Measurements from ENCODE around the gene MAPK12. TPM values are rescaled to one million over a fixed set of nuclear protein-coding genes. Genes with fewer than 3 reads are reported as not detected.

The MAPK12 gene
- total and polyA plus RNA-seq, 2 donors (not counting 3 experiments of a cell fraction or from before 2014, with no cell fraction given): 72.3 to 86.8 TPM

DNA sequence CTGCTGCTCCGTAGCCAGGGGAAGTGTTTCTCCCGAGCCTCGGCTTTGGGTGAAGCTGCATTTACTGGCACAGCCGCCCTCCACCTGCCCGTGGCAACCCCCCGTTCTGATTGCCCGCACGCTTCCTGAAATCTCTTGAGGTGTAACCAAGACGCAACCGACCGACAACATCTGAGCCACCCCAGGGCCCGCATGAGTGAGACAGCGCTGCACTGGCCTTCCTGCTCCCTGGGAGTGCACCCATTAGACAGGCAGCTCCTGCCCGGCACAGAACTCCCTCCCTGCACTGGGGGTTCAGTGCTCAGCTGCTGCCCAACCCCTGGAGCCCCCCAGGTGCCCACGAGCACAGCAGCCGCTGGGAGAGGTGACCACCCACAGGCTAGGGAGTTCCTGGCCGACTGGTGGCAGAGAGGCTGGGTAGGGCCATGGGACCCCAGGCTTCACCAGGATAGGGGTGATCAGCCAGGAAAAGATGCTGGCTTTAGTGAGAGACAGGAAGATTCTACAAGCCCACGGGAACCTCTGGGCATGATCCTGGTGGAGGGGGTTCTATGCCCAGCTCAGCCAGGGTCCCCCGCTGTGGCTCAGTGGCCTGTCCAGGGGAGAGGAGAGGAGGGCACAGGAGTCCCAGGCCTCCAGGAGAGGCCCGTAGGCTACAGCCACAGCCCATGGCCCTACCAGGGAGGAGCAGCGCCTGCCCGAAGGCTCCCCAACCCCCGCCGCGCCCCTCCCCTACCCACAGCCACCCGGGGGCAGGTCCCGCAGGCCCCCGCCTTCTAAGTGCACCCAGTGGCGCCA, 31.4 kb upstream of the MAPK12 start:
- no TSS peak for BruUV-seq (replicated peaks)
- Histone ChIP-seq H3K4me3 (replicated peaks in 1 of 3; ENCODE audit: insufficient read depth in 1 of 3, low read depth in 1 of 3, low read length in 3 of 3) (peak overlapping the region in 2 of 3 experiments; percentile 0 to 6), H3K9me3 (replicated peaks; ENCODE audit: control insufficient read depth, insufficient read depth, low read length) (no peaks in the 10 kb centered on the region), H3K4me2 (ENCODE audit: insufficient read depth, low read length) (peak overlapping the region; percentile 40), H3K4me1 (ENCODE audit: control insufficient read depth, extremely low read depth, insufficient read depth, low read length) (peaks cover 20% of the 10 kb centered on the region), H3K9me1 (replicated peaks; ENCODE audit: control insufficient read depth, extremely low read depth, insufficient read depth, low read length) (no peaks in the 10 kb centered on the region), H4K20me1 (replicated peaks; ENCODE audit: control insufficient read depth, extremely low read depth, insufficient read depth, low read length) (no peaks in the 10 kb centered on the region), H3K36me3 (ENCODE audit: control insufficient read depth in 2 of 2, extremely low read depth in 1 of 2, insufficient read depth in 2 of 2, low read length in 2 of 2) (peaks cover 10 to 37% of the 10 kb centered on the region in 2 experiments), H3K79me2 (ENCODE audit: control insufficient read depth, insufficient read depth, low read length) (peaks cover 74% of the 10 kb centered on the region), H2AFZ (ENCODE audit: low read depth, low read length) (no peak overlapping the region), H3K9ac (replicated peaks; ENCODE audit: extremely low read depth, insufficient read depth, low read length) (peak overlapping the region; percentile 67), H3K27me3 (ENCODE audit: control insufficient read depth in 2 of 2, insufficient read depth in 2 of 2, low read length in 2 of 2) (no peaks in the 10 kb centered on the region), H3K27ac (ENCODE audit: insufficient read depth, low read depth, low read length) (peak overlapping the region; percentile 54)
- CTCF ChIA-PET: interaction anchor here (0.9 to 5.8 kb wide), 10 partner anchors 10 to 233 kb away, joined by 3 to 29 read pairs (median 13); partner anchors contain the start of gene DENND6B
- no peak for DNase-seq (ENCODE audit: low read depth, low spot score)
- POLR2A ChIA-PET: interaction anchor here (0.9 to 2.0 kb wide), 2 partner anchors 12 to 13 kb away, joined by 4 to 9 read pairs; no protein-coding TSS in a partner anchor
- dilution Hi-C loops (cut with MboI; ENCODE audit: extremely low pct_ligation_motif_present, low sequenced_read_pairs) (no loop called here), intact Hi-C loops (cut with micrococcal nuclease) (loop anchor here (1.0 to 5.0 kb wide), 2 partner anchors 13 to 49 kb away; partner anchors contain the start of gene PPP6R2)
- TF ChIP-seq GATA2 (IDR thresholded peaks at IDR 0.05; ENCODE audit: insufficient read depth, insufficient read length, low read depth, low read length) (no peak), JUN (IDR thresholded peaks at IDR 0.05; ENCODE audit: borderline replicate concordance, insufficient read depth, insufficient read length, low read depth) (no peak), EZH2 (IDR thresholded peaks at IDR 0.05; ENCODE audit: borderline replicate concordance, low read depth, low read length, severe bottlenecking) (no peak), POLR2A (IDR thresholded peaks at IDR 0.05; ENCODE audit: low read depth, low read length) (no peak), MYC (IDR thresholded peaks at IDR 0.05; ENCODE audit: low read depth, low read length) (no peak), CTCF (IDR thresholded peaks at IDR 0.05; ENCODE audit: extremely low read depth in 1 of 2, insufficient read depth in 1 of 2, low read depth in 1 of 2, low read length in 2 of 2) (no peak), FOS (IDR thresholded peaks at IDR 0.05; ENCODE audit: borderline replicate concordance, insufficient read depth, low read length) (no peak), POLR2AphosphoS5 (IDR thresholded peaks at IDR 0.05; ENCODE audit: insufficient read depth, low read depth, low read length) (no peak)
- TF ChIP-seq, protein P1, sequence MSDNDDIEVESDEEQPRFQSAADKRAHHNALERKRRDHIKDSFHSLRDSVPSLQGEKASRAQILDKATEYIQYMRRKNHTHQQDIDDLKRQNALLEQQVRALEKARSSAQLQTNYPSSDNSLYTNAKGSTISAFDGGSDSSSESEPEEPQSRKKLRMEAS (IDR thresholded peaks at IDR 0.05; ENCODE audit: insufficient read depth, insufficient read length): no peak
- no peak for FAIRE-seq

Measured in endothelial cell of umbilical vein (primary cell).